ENCODE results near the gene CAPS.

DNA sequence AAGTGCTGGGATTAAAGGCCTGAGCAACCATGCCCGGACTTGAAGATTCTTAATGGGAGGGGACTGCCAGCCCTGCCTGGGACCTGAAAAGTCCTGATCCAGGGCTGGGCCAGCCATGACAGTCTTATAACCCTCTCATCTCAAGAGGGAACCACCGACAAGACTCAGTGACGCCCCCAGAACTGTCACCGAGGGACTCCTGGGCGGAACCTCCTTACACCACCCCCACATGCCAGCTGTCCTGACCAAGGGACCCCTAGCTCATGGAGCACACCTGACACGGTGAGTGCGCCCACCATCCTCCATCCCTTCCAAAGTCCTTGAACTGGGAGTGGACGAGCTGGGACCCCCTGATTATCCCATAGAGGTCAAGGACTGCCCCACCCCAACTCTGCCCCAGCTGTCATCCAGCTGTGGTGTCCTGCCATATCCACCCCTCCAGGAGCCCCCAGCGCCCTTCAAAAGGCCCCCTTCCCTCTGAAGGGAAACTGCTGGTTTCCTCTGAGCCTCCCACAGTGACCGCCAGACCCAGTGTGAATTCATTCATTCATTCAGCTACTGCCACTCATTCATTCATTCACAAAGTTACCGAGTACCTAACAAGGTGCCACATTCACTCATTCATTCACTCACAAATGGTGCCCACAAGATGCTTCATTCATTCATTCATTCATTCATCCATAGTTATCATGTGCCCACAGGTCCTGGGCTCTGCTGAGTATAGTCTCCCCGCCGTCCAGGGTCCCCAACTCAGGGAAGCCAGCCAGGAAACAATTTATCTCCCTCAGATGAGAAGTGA is 14.1 kb upstream of the CAPS start:
- TF ChIP-seq CTCF (IDR thresholded peaks at IDR 0.05) (no peak), EZH2 (IDR thresholded peaks at IDR 0.05) (no peak), EZH2phosphoT487 (IDR thresholded peaks at IDR 0.05) (no peak)

Measured in neural progenitor cell (in vitro differentiated cells).